ENCODE measurements around the gene BCAR1.

GRCh38 chr16:75241955-75242354 lies 9.5 kb downstream of the BCAR1 start:
- TF ChIP-seq CTCF (IDR thresholded peaks at IDR 0.05) (no peak), POLR2A (IDR thresholded peaks at IDR 0.05) (no peak), POLR2AphosphoS5 (IDR thresholded peaks at IDR 0.05) (no peak)

Data from prostate gland (tissue), 2 donors.